Calu3 (cell line): ENCODE results near the gene NAA80. TPM values are rescaled to one million over a fixed set of nuclear protein-coding genes. Genes with fewer than 3 reads are reported as not detected.

Experiments
- BruUV-seq: library from RNA; stranded (reverse); fragments of 400-500 nt; replicated peaks from 2 replicates; lab custom pipeline; 2021; lab: Mats Ljungman, UMichigan
- CTCF ChIA-PET: fragments of 300-600 bp; sonication (Branson Sonifier 250); formaldehyde crosslinking; loops from one replicate; lab custom pipeline; 2022; ENCODE audit warnings: antibody characterized with exemption; lab: Charles Lee
- DNase-seq: peaks from one replicate; pipeline ENCODE4 v3.0.0; 2022
- H3K27ac Mint-ChIP-seq: one replicate; pipeline ENCODE4 v1.8.0; 2022; ENCODE audit warnings: mixed read lengths; ENCODE audit not compliant: unreplicated experiment
- H3K27me3 Mint-ChIP-seq: one replicate; pipeline ENCODE4 v1.8.0; 2022; ENCODE audit warnings: mixed read lengths; ENCODE audit not compliant: unreplicated experiment
- H3K36me3 Mint-ChIP-seq: one replicate; pipeline ENCODE4 v1.8.0; 2022; ENCODE audit warnings: mild to moderate bottlenecking, moderate library complexity, mixed read lengths; ENCODE audit not compliant: insufficient read depth, unreplicated experiment
- H3K4me1 Mint-ChIP-seq: one replicate; pipeline ENCODE4 v1.8.0; 2022; ENCODE audit warnings: mild to moderate bottlenecking, low read depth, mixed read lengths; ENCODE audit not compliant: unreplicated experiment
- H3K4me3 Mint-ChIP-seq: one replicate; pipeline ENCODE4 v1.8.0; 2022; ENCODE audit warnings: mild to moderate bottlenecking, low read depth, moderate library complexity, mixed read lengths; ENCODE audit not compliant: unreplicated experiment
- H3K9me3 Mint-ChIP-seq: one replicate; pipeline ENCODE4 v1.8.0; 2022; ENCODE audit warnings: low read depth, mixed read lengths; ENCODE audit not compliant: unreplicated experiment
- CTCF ChIP-seq: fragments of 200-600 bp; IDR thresholded peaks from one replicate; pipeline ENCODE4 v1.8.0; 2022; ENCODE audit warnings: antibody characterized with exemption; ENCODE audit not compliant: unreplicated experiment
- intact Hi-C: fragments of 100-400 bp; cut with micrococcal nuclease; formaldehyde crosslinking; loops from one replicate; pipeline ENCODE4 v1.10.0; 2022; ENCODE audit not compliant: unreplicated experiment
- total RNA-seq: library from RNA; stranded (reverse); gene quantifications from 2 replicates; pipeline ENCODE4 v1.2.3, GENCODE V29; 2022

NAA80 gene
- total RNA-seq, 1 experiment from 2014 or later: 15.0 TPM

- Mint-ChIP-seq H3K36me3 (peaks cover 7% of the 10 kb centered on the region), H3K4me3 (no peak overlapping the region), H3K9me3 (no peaks in the 10 kb centered on the region), H3K4me1 (peaks cover 13% of the 10 kb centered on the region), H3K27ac (no peak overlapping the region), H3K27me3 (peaks cover 18% of the 10 kb centered on the region)
- CTCF ChIA-PET: interaction anchor here (0.8 kb wide), 1 partner anchor 8 kb away, joined by 3 read pairs; no protein-coding TSS in a partner anchor
- BruUV-seq: no TSS peak
- intact Hi-C loops: loop anchor here (5.0 kb wide), 3 partner anchors 82 to 267 kb away; partner anchors contain the start of gene CISH
- no peak for DNase-seq
- no peak for TF ChIP-seq CTCF
Measured at GRCh38 chr3:50345008-50345407, 45.8 kb upstream of the NAA80 start.

GRCh38 chr3:50342813-50343633 is 43.8 kb upstream of the NAA80 start:
- no TSS peak for BruUV-seq
- Mint-ChIP-seq H3K4me1 (peaks cover 20% of the 10 kb centered on the region), H3K27me3 (peaks cover 31% of the 10 kb centered on the region), H3K36me3 (peaks cover 17% of the 10 kb centered on the region), H3K9me3 (no peaks in the 10 kb centered on the region), H3K27ac (no peak overlapping the region), H3K4me3 (no peak overlapping the region)
- no peak for TF ChIP-seq CTCF
- DNase-seq: no peak
- intact Hi-C loops: no loop called here
- CTCF ChIA-PET: no interaction called here

- Mint-ChIP-seq H3K27me3 (peaks cover 31% of the 10 kb centered on the region), H3K36me3 (peaks cover 23% of the 10 kb centered on the region), H3K4me3 (no peak overlapping the region), H3K9me3 (no peaks in the 10 kb centered on the region), H3K4me1 (peaks cover 20% of the 10 kb centered on the region), H3K27ac (no peak overlapping the region)
- DNase-seq: no peak
- TF ChIP-seq CTCF: no peak
- BruUV-seq: no TSS peak
- intact Hi-C loops: no loop called here
- CTCF ChIA-PET: interaction anchor here (0.5 kb wide), 1 partner anchor 151 kb away, joined by 5 read pairs; no protein-coding TSS in a partner anchor
Measured at GRCh38 chr3:50341996-50342650, 42.9 kb upstream of the NAA80 start.

- Mint-ChIP-seq H3K4me1 (peaks cover 20% of the 10 kb centered on the region), H3K27me3 (peaks cover 31% of the 10 kb centered on the region), H3K36me3 (peaks cover 29% of the 10 kb centered on the region), H3K27ac (no peak overlapping the region), H3K4me3 (no peak overlapping the region), H3K9me3 (no peaks in the 10 kb centered on the region)
- TF ChIP-seq CTCF: no peak
- BruUV-seq: no TSS peak
- CTCF ChIA-PET: interaction anchor here (0.6 kb wide), 1 partner anchor 60 kb away, joined by 5 read pairs; no protein-coding TSS in a partner anchor
- intact Hi-C loops: no loop called here
- no peak for DNase-seq
Measured at GRCh38 chr3:50341537-50341936, 42.3 kb upstream of the NAA80 start.
